Spleen (tissue), 11 donors: ENCODE results near the gene TMEM54. TPM values are rescaled to one million over a fixed set of nuclear protein-coding genes. Genes with fewer than 3 reads are reported as not detected.

ENCODE experiments used
- DNase-seq: peaks from one replicate; pipeline ENCODE4 v3.0.0-alpha.2; 2020
- H3K27ac ChIP-seq, 8 donors: fragments of 200-600 bp; sonication (generic) in 7 of 8; 1 replicate in 4 of 8; 2 replicates in 4 of 8; pipeline versions ENCODE4 v1.5.0 to v1.8.0; 2016 to 2021; ENCODE audit warnings: inconsistent platforms in 4 of 8, mild to moderate bottlenecking in 4 of 8, moderate library complexity in 1 of 8
- H3K27me3 ChIP-seq, 7 donors: fragments of 200-600 bp; sonication (generic) in 6 of 7; replicated peaks in 1 of 7; 1 replicate in 4 of 7; 2 replicates in 3 of 7; pipeline versions ENCODE4 v1.5.0 to v1.8.0; 2016 to 2021; ENCODE audit warnings: inconsistent platforms in 3 of 7, mild to moderate bottlenecking in 1 of 7
- H3K36me3 ChIP-seq, 6 donors: fragments of 200-600 bp; sonication (generic) in 5 of 6; 1 replicate in 4 of 6; 2 replicates in 2 of 6; pipeline versions ENCODE4 v1.5.0 to v1.8.0; 2016 to 2021; ENCODE audit warnings: inconsistent platforms in 2 of 6
- H3K4me1 ChIP-seq, 6 donors: fragments of 200-600 bp; sonication (generic) in 5 of 6; 1 replicate in 3 of 6; 2 replicates in 3 of 6; pipeline versions ENCODE4 v1.5.0 to v1.8.0; 2016 to 2021; ENCODE audit warnings: inconsistent platforms in 3 of 6
- H3K4me3 ChIP-seq, 8 donors: fragments of 200-600 bp; sonication (generic) in 7 of 8; 1 replicate in 4 of 8; 2 replicates in 4 of 8; pipeline versions ENCODE4 v1.5.0 to v1.8.0; 2016 to 2021; ENCODE audit warnings: inconsistent platforms in 4 of 8, mild to moderate bottlenecking in 4 of 8, moderate library complexity in 2 of 8
- H3K9me3 ChIP-seq, 8 donors: fragments of 200-600 bp; sonication (generic) in 7 of 8; 1 replicate in 4 of 8; 2 replicates in 4 of 8; pipeline versions ENCODE4 v1.5.0 to v1.8.0; 2016 to 2021; ENCODE audit warnings: inconsistent platforms in 4 of 8
- POLR2A ChIP-seq, 3 donors: fragments of 450-650 bp; IDR thresholded peaks; one replicate each; pipeline ENCODE4 v1.5.1; 2017; ENCODE audit warnings: antibody characterized with exemption in 3 of 3, mild to moderate bottlenecking in 1 of 3
- POLR2AphosphoS5 ChIP-seq, 3 donors: sonication (generic); formaldehyde crosslinking; IDR thresholded peaks; one replicate each; pipeline ENCODE4 v1.5.1; 2017; ENCODE audit warnings: antibody characterized with exemption in 3 of 3
- WGBS, 5 donors: extraction: QIAGEN DNeasy Blood & Tissue Kit in 3 of 5; methylation state at CpG; one replicate each; pipeline versions ENCODE4 v1.1.5 to v1.1.7; 2013 to 2018; 5-methylcytosine and 5-hydroxymethylcytosine counted together
- intact Hi-C: fragments of 100-400 bp; cut with DNase I; formaldehyde crosslinking; loops from one replicate; pipeline ENCODE4 v1.15.0; 2023; ENCODE audit warnings: low total_unique reads
- polyA plus RNA-seq, 3 donors: library from polyadenylated mRNA; stranded (reverse); fragments of 200-250 nt; gene quantifications; one replicate each; pipeline ENCODE4 v1.2.1, GENCODE V29; 2013
- total RNA-seq, 7 donors: library from RNA; depleted of rRNA in 3 of 7; stranded (reverse); fragments of >200 nt in 3 of 7; fragmentation: NEBNext Ultra II Directional in 4 of 7; extraction: Animal tissue kit (Norgen Biotek cat#: 25700) in 4 of 7; gene quantifications; one replicate each; pipeline versions ENCODE4 v1.1.0 to v1.2.1, GENCODE V29; 2016 to 2021
- TF ChIP-seq, protein P1 (sequence below), 11 experiments: fragments of 200-600 bp in 7 of 11; fragments of 450-650 bp in 4 of 11; sonication (generic) in 4 of 11; IDR thresholded peaks in 8 of 11; conservative IDR thresholded peaks in 3 of 11; 1 replicate in 7 of 11; 2 replicates in 4 of 11; pipeline versions ENCODE4 v1.4.0 to v1.8.0; 2016 to 2021; ENCODE audit warnings: antibody characterized with exemption in 11 of 11, inconsistent platforms in 4 of 11, mild to moderate bottlenecking in 1 of 11
- donor health status: healthy with polysubstance abuse.
- donor health status: DM: no; HTN: no; CAD: no; lungs with moderate emphysema.
- donor health status: DM: no; HTN: no; CAD: no.
- donor health status: Bipolar disorder and iron deficiency.
- donor health status: healthy.
- donor health status: DM: no; HTN: no; CAD: no.
- donor health status: DM: yes; HTN: yes; CAD: no.

TMEM54 gene
- total and polyA plus RNA-seq, 10 donors = 4.3 to 24.6 (median 11.5) TPM

- DNase-seq = peak; percentile 29
- Histone ChIP-seq H3K4me3 (no peak overlapping the region), H3K27me3 (peaks cover 0 to 69% (median 38%) of the 10 kb centered on the region in 7 donors), H3K36me3 (no peaks in the 10 kb centered on the region), H3K4me1 (peaks cover 11 to 33% (median 25%) of the 10 kb centered on the region in 6 donors), H3K9me3 (no peaks in the 10 kb centered on the region), H3K27ac (no peak overlapping the region)
- TF ChIP-seq POLR2A (IDR thresholded peaks at IDR 0.05) = no peak
- no peak for TF ChIP-seq POLR2AphosphoS5 (IDR thresholded peaks at IDR 0.05)
- TF ChIP-seq, protein P1, sequence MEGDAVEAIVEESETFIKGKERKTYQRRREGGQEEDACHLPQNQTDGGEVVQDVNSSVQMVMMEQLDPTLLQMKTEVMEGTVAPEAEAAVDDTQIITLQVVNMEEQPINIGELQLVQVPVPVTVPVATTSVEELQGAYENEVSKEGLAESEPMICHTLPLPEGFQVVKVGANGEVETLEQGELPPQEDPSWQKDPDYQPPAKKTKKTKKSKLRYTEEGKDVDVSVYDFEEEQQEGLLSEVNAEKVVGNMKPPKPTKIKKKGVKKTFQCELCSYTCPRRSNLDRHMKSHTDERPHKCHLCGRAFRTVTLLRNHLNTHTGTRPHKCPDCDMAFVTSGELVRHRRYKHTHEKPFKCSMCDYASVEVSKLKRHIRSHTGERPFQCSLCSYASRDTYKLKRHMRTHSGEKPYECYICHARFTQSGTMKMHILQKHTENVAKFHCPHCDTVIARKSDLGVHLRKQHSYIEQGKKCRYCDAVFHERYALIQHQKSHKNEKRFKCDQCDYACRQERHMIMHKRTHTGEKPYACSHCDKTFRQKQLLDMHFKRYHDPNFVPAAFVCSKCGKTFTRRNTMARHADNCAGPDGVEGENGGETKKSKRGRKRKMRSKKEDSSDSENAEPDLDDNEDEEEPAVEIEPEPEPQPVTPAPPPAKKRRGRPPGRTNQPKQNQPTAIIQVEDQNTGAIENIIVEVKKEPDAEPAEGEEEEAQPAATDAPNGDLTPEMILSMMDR (IDR thresholded peaks at IDR 0.05 in 8 of 11, conservative IDR thresholded peaks at IDR 0.05 in 3 of 11) = no peak
- WGBS, 5 donors = 63 to 87% (median 84%) methylated on average over 11 of the region's 11 CpGs
- intact Hi-C loops = no loop called here
Measured at GRCh38 chr1:32897082-32898049, 3.8 kb downstream of the TMEM54 start.

- Histone ChIP-seq H3K27ac (no peak overlapping the region), H3K4me3 (no peak overlapping the region), H3K36me3 (no peaks in the 10 kb centered on the region), H3K27me3 (peaks cover 0 to 69% (median 40%) of the 10 kb centered on the region in 7 donors), H3K4me1 (peaks cover 11 to 30% (median 22%) of the 10 kb centered on the region in 6 donors), H3K9me3 (no peaks in the 10 kb centered on the region)
- TF ChIP-seq POLR2AphosphoS5 (IDR thresholded peaks at IDR 0.05) = no peak
- intact Hi-C loops = no loop called here
- DNase-seq = peak; percentile 43
- 40 to 87% (median 79%) methylated on average over 1 to 5 of the region's 5 CpGs for WGBS, 5 donors
Measured at GRCh38 chr1:32896451-32896850, 4.7 kb downstream of the TMEM54 start.

GRCh38 chr1:32895325-32896215 is 5.6 kb downstream of the TMEM54 start:
- Histone ChIP-seq H3K4me3 (no peak overlapping the region), H3K4me1 (peaks cover 8 to 24% (median 17%) of the 10 kb centered on the region in 6 donors), H3K36me3 (no peaks in the 10 kb centered on the region), H3K27ac (no peak overlapping the region), H3K27me3 (peaks cover 0 to 69% (median 40%) of the 10 kb centered on the region in 7 donors), H3K9me3 (no peaks in the 10 kb centered on the region)
- intact Hi-C loops = no loop called here
- TF ChIP-seq, protein P1 (IDR thresholded peaks at IDR 0.05 in 8 of 11, conservative IDR thresholded peaks at IDR 0.05 in 3 of 11) = no peak
- TF ChIP-seq POLR2AphosphoS5 (IDR thresholded peaks at IDR 0.05) (no peak), POLR2A (IDR thresholded peaks at IDR 0.05) (no peak)
- 85 to 95% (median 92%) methylated on average over 19 to 26 of the region's 26 CpGs for WGBS, 5 donors
- peak; percentile 61 for DNase-seq

DNA sequence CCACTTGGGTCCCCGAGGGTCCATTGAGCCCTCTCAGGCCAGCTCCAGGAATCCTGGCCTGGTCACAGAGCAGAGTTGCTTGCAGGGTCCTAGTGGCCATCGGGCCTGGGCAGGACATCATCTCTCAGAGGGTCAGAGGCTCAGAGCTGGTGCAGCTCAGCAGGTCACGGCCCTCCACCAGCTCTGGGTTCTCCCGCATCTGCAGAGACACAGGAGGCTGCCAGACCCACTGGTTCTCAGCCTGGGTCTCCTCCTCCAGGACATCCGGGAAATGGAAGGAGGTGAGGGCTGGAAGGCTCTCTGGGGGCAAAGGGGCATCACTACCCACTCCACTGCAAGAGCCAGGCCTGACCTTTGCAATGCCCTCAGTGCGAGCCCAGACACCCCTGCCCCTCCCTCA is 6.5 kb downstream of the TMEM54 start:
- TF ChIP-seq, protein P1 (IDR thresholded peaks at IDR 0.05 in 8 of 11, conservative IDR thresholded peaks at IDR 0.05 in 3 of 11) = no peak
- no peak for TF ChIP-seq POLR2A (IDR thresholded peaks at IDR 0.05)
- no peak for TF ChIP-seq POLR2AphosphoS5 (IDR thresholded peaks at IDR 0.05)
- Histone ChIP-seq H3K27me3 (peaks cover 0 to 69% (median 33%) of the 10 kb centered on the region in 7 donors), H3K4me1 (peaks cover 6 to 20% (median 15%) of the 10 kb centered on the region in 6 donors), H3K9me3 (no peaks in the 10 kb centered on the region), H3K27ac (no peak overlapping the region), H3K4me3 (no peak overlapping the region), H3K36me3 (no peaks in the 10 kb centered on the region)
- 79 to 92% (median 82%) methylated on average over 2 to 6 of the region's 6 CpGs for WGBS, 5 donors
- intact Hi-C loops = no loop called here
- DNase-seq = peak; percentile 65
